Keratinocyte (primary cell): ENCODE data around the gene LANCL2. TPM values are rescaled to one million over a fixed set of nuclear protein-coding genes. Genes with fewer than 3 reads are reported as not detected.

Experiments used
- DNase-seq: peaks from one replicate; pipeline ENCODE4 v3.0.0-alpha.2; 2011; ENCODE audit warnings: low read depth, missing footprints, low spot score
- FAIRE-seq: peaks from 2 replicates; lab custom pipeline; 2011; peaks lifted over from hg19 to GRCh38; lab: Jason Lieb, UNC
- H2AFZ ChIP-seq: 2 replicates; pipeline ENCODE4 v1.6.0; 2012; ENCODE audit warnings: low read length, control low read depth, inconsistent platforms; ENCODE audit not compliant: control insufficient read depth
- H3K27ac ChIP-seq: 2 replicates; pipeline ENCODE4 v1.5.1; 2011; ENCODE audit warnings: low read length; ENCODE audit not compliant: control insufficient read depth, insufficient read depth
- H3K27me3 ChIP-seq: 3 replicates; pipeline ENCODE4 v1.6.0; 2011; ENCODE audit warnings: low read length; ENCODE audit not compliant: control insufficient read depth, insufficient read depth; ENCODE audit errors: extremely low read depth
- H3K36me3 ChIP-seq, 2 experiments: 2 replicates in 1 of 2; 3 replicates in 1 of 2; pipeline ENCODE4 v1.5.1; 2011; ENCODE audit warnings: low read length in 2 of 2, mild to moderate bottlenecking in 1 of 2; ENCODE audit not compliant: control insufficient read depth in 2 of 2, insufficient read depth in 2 of 2; ENCODE audit errors: extremely low read depth in 1 of 2
- H3K4me1 ChIP-seq: 3 replicates; pipeline ENCODE4 v1.5.1; 2011; ENCODE audit warnings: low read length; ENCODE audit not compliant: control insufficient read depth, insufficient read depth; ENCODE audit errors: extremely low read depth
- H3K4me2 ChIP-seq: 3 replicates; pipeline ENCODE4 v1.6.0; 2011; ENCODE audit warnings: low read depth, low read length; ENCODE audit not compliant: control insufficient read depth, insufficient read depth; ENCODE audit errors: extremely low read depth
- H3K4me3 ChIP-seq, 3 experiments: fragments of 200-600 bp in 1 of 3; sonication (generic) in 1 of 3; 2 replicates in 2 of 3; 3 replicates in 1 of 3; pipeline ENCODE4 v1.5.1; 2011 to 2016; ENCODE audit warnings: low read length in 3 of 3, mild to moderate bottlenecking in 3 of 3, control low read depth in 2 of 3, inconsistent platforms in 1 of 3, low read depth in 1 of 3, mixed read lengths in 1 of 3, mixed run types in 1 of 3, moderate library complexity in 1 of 3; ENCODE audit not compliant: control insufficient read depth in 2 of 3, insufficient read depth in 2 of 3; ENCODE audit errors: extremely low read depth in 1 of 3
- H3K79me2 ChIP-seq: 2 replicates; pipeline ENCODE4 v1.6.0; 2012; ENCODE audit warnings: low read length; ENCODE audit not compliant: control insufficient read depth, insufficient read depth
- H3K9ac ChIP-seq: 3 replicates; pipeline ENCODE4 v1.6.0; 2011; ENCODE audit warnings: low read length; ENCODE audit not compliant: control insufficient read depth, insufficient read depth; ENCODE audit errors: extremely low read depth
- H3K9me1 ChIP-seq: 3 replicates; pipeline ENCODE4 v1.6.0; 2011; ENCODE audit warnings: low read length; ENCODE audit not compliant: control insufficient read depth, insufficient read depth; ENCODE audit errors: extremely low read depth
- H3K9me3 ChIP-seq: 2 replicates; pipeline ENCODE4 v1.5.1; 2012; ENCODE audit warnings: low read depth, low read length; ENCODE audit not compliant: control insufficient read depth
- H4K20me1 ChIP-seq: 3 replicates; pipeline ENCODE4 v1.6.0; 2011; ENCODE audit warnings: low read length; ENCODE audit not compliant: control insufficient read depth, insufficient read depth; ENCODE audit errors: extremely low read depth
- CTCF ChIP-seq, 3 experiments: IDR thresholded peaks in 1 of 3; conservative IDR thresholded peaks in 1 of 3; optimal IDR thresholded peaks in 1 of 3; 2 replicates in 2 of 3; 3 replicates in 1 of 3; pipeline versions ENCODE3 to v1.5.1; 2011; ENCODE audit warnings: low read length in 3 of 3, mild to moderate bottlenecking in 3 of 3, moderate library complexity in 2 of 3, control low read depth in 1 of 3, inconsistent platforms in 1 of 3; ENCODE audit not compliant: insufficient read depth in 2 of 3; ENCODE audit errors: extremely low read depth in 1 of 3
- EZH2 ChIP-seq: IDR thresholded peaks from one replicate; pipeline ENCODE4 v1.6.1; 2012; ENCODE audit warnings: inconsistent platforms, mild to moderate bottlenecking, low read length, moderate library complexity
- dilution Hi-C: fragments of 300-500 bp; cut with MboI; formaldehyde crosslinking; loops from one replicate; pipeline ENCODE4 v1.7.0; 2020; ENCODE audit warnings: low sequenced_read_pairs; ENCODE audit not compliant: extremely low pct_ligation_motif_present
- polyA plus RNA-seq, 5 experiments: library from polyadenylated mRNA; depleted of rRNA in 3 of 5; stranded (reverse) in 3 of 5; stranded (forward) in 1 of 5; unstranded in 1 of 5; fragments of >200 nt; gene quantifications; 1 replicate in 1 of 5; 2 replicates in 3 of 5; 3 replicates in 1 of 5; pipeline versions ENCODE4 v1.2.1 to v1.2.3, GENCODE V29; 2011 to 2012; ENCODE audit warnings: missing spikeins in 2 of 5, low read depth in 1 of 5, low replicate concordance in 1 of 5

LANCL2 gene
- polyA plus RNA-seq, 1 donor (not counting 4 experiments of a cell fraction or from before 2014, with no cell fraction given): 14.5 TPM

- dilution Hi-C loops: no loop called here
Observed at GRCh38 chr7:55464422-55464821, 99.3 kb downstream of the LANCL2 start.

GRCh38 chr7:55465691-55466090 lies 100.6 kb downstream of the LANCL2 start:
- H3K4me3 ChIP-seq: no peak overlapping the region
- FAIRE-seq (no peak), DNase-seq (no peak)
- dilution Hi-C loops: no loop called here
- no peak overlapping the region for H3K27ac ChIP-seq
- H3K9ac ChIP-seq: no peak overlapping the region
- no peak overlapping the region for H3K4me2 ChIP-seq
- no peak overlapping the region for H2AFZ ChIP-seq
- H3K79me2 ChIP-seq: no peaks in the 10 kb centered on the region
- no peaks in the 10 kb centered on the region for H3K9me3 ChIP-seq
- H3K36me3 ChIP-seq: peaks cover 0 to 5% of the 10 kb centered on the region in 2 experiments
- no peak for TF ChIP-seq EZH2
- no peak for TF ChIP-seq CTCF (optimal IDR thresholded peaks at IDR 0.05 in 1 of 3, IDR thresholded peaks at IDR 0.05 in 1 of 3, conservative IDR thresholded peaks at IDR 0.05 in 1 of 3; ENCODE audit: extremely low read depth in 1 of 3, insufficient read depth in 2 of 3, low read length in 3 of 3)
- H3K27me3 ChIP-seq: no peaks in the 10 kb centered on the region
- H3K4me1 ChIP-seq: no peaks in the 10 kb centered on the region
- H4K20me1 ChIP-seq: no peaks in the 10 kb centered on the region
- no peaks in the 10 kb centered on the region for H3K9me1 ChIP-seq

More at GRCh38 chr7:55464422-55464821, 99.3 kb downstream of the LANCL2 start:
- no peak overlapping the region for H3K9ac ChIP-seq
- no peak for TF ChIP-seq EZH2
- no peak for TF ChIP-seq CTCF (optimal IDR thresholded peaks at IDR 0.05 in 1 of 3, IDR thresholded peaks at IDR 0.05 in 1 of 3, conservative IDR thresholded peaks at IDR 0.05 in 1 of 3; ENCODE audit: extremely low read depth in 1 of 3, insufficient read depth in 2 of 3, low read length in 3 of 3)
- no peaks in the 10 kb centered on the region for H4K20me1 ChIP-seq
- H3K27ac ChIP-seq: no peak overlapping the region
- peaks cover 0 to 5% of the 10 kb centered on the region in 2 experiments for H3K36me3 ChIP-seq
- no peaks in the 10 kb centered on the region for H3K9me1 ChIP-seq
- H3K9me3 ChIP-seq: no peaks in the 10 kb centered on the region
- FAIRE-seq (no peak), DNase-seq (no peak)
- H3K27me3 ChIP-seq: no peaks in the 10 kb centered on the region
- H3K4me2 ChIP-seq: no peak overlapping the region
- no peaks in the 10 kb centered on the region for H3K4me1 ChIP-seq
- no peak overlapping the region for H2AFZ ChIP-seq
- no peaks in the 10 kb centered on the region for H3K79me2 ChIP-seq
- H3K4me3 ChIP-seq: no peak overlapping the region
